ENCODE measurements around the gene PDPK1.
"Not testable (repeated sequence)": the region's sequence is repeated elsewhere in the genome, so short reads cannot be mapped to it uniquely, and the experiment has no call there.

GRCh38 chr16:2534335-2534734 is 3.5 kb upstream of the PDPK1 start:
- TF ChIP-seq POLR2AphosphoS5 (IDR thresholded peaks at IDR 0.05); CTCF (IDR thresholded peaks at IDR 0.05); POLR2A (IDR thresholded peaks at IDR 0.05; ENCODE audit: low read depth); EP300 (IDR thresholded peaks at IDR 0.05): not testable (repeated sequence)

Measured in esophagus muscularis mucosa (tissue), 4 donors.